Loucy (cell line): ENCODE results near the gene CAPZA2.
"Not testable (repeated sequence)": the region's sequence is repeated elsewhere in the genome, so short reads cannot be mapped to it uniquely, and the experiment has no call there.

Experiments
- H2AFZ ChIP-seq: fragments of 200-600 bp; sonication (generic); 2 replicates; pipeline ENCODE4 v1.6.0; 2016; ENCODE audit warnings: antibody characterized with exemption, mild to moderate bottlenecking, low read length, moderate library complexity
- H3F3A ChIP-seq: fragments of 200-600 bp; 2 replicates; pipeline ENCODE4 v1.6.0; 2016; ENCODE audit warnings: antibody characterized with exemption, low read depth, mild to moderate bottlenecking
- H3K27me3 ChIP-seq: fragments of 200-600 bp; sonication (generic); 2 replicates; pipeline ENCODE4 v1.6.1; 2014; ENCODE audit warnings: low read length, mild to moderate bottlenecking; ENCODE audit not compliant: insufficient read depth, poor library complexity, severe bottlenecking
- H3K36me3 ChIP-seq: fragments of 200-600 bp; sonication (generic); 2 replicates; pipeline ENCODE4 v1.6.1; 2016; ENCODE audit warnings: low read length; ENCODE audit not compliant: insufficient read depth
- H3K4me1 ChIP-seq: fragments of 200-600 bp; sonication (generic); 2 replicates; pipeline ENCODE4 v1.5.1; 2014; ENCODE audit warnings: low read length, mild to moderate bottlenecking; ENCODE audit not compliant: insufficient read depth, poor library complexity, severe bottlenecking
- H3K4me2 ChIP-seq: fragments of 200-600 bp; sonication (generic); 2 replicates; pipeline ENCODE4 v1.6.0; 2014; ENCODE audit warnings: antibody characterized with exemption, low read length, low read depth, mild to moderate bottlenecking; ENCODE audit not compliant: poor library complexity, severe bottlenecking
- H3K4me3 ChIP-seq: fragments of 200-600 bp; sonication (generic); 2 replicates; pipeline ENCODE4 v1.5.1; 2014; ENCODE audit warnings: low read length, mild to moderate bottlenecking, mixed read lengths; ENCODE audit not compliant: poor library complexity, severe bottlenecking
- H3K79me2 ChIP-seq: fragments of 200-600 bp; sonication (generic); 2 replicates; pipeline ENCODE4 v1.6.1; 2014; ENCODE audit warnings: low read length; ENCODE audit not compliant: insufficient read depth
- H3K9ac ChIP-seq: fragments of 200-600 bp; sonication (generic); 2 replicates; pipeline ENCODE4 v1.6.0; 2014; ENCODE audit warnings: mild to moderate bottlenecking, low read depth, low read length, moderate library complexity; ENCODE audit not compliant: poor library complexity, severe bottlenecking
- H3K9me2 ChIP-seq: fragments of 200-600 bp; sonication (generic); replicated peaks from 2 replicates; pipeline ENCODE4 v1.6.1; 2016; ENCODE audit warnings: low read depth, low read length, mixed read lengths
- H3K9me3 ChIP-seq: fragments of 200-600 bp; sonication (generic); 2 replicates; pipeline ENCODE4 v1.6.1; 2014; ENCODE audit warnings: mild to moderate bottlenecking, antibody characterized with exemption, low read length, low read depth; ENCODE audit not compliant: insufficient read depth
- H4K20me1 ChIP-seq: fragments of 200-600 bp; sonication (generic); 2 replicates; pipeline ENCODE4 v1.6.0; 2014; ENCODE audit warnings: antibody characterized with exemption, low read length, mild to moderate bottlenecking; ENCODE audit not compliant: insufficient read depth, poor library complexity, severe bottlenecking
- CTCF ChIP-seq: fragments of 200-600 bp; sonication (generic); conservative IDR thresholded peaks from 2 replicates; pipeline ENCODE4 v1.5.1; 2014; ENCODE audit warnings: mild to moderate bottlenecking, antibody characterized with exemption, low read length
- EZH2phosphoT487 ChIP-seq: fragments of 200-600 bp; IDR thresholded peaks from 2 replicates; pipeline ENCODE4 v1.6.1; 2018; ENCODE audit warnings: antibody characterized with exemption, mild to moderate bottlenecking, moderate library complexity, borderline replicate concordance

Gene CAPZA2

GRCh38 chr7:116968631-116969030, 106.2 kb downstream of the CAPZA2 start:
- Histone ChIP-seq H4K20me1 (no peaks in the 10 kb centered on the region), H3K4me3 (no peak overlapping the region), H3K9me2 (no peaks in the 10 kb centered on the region), H3F3A (no peaks in the 10 kb centered on the region), H3K27me3 (no peaks in the 10 kb centered on the region), H3K4me1 (peaks cover 6% of the 10 kb centered on the region), H3K9ac (no peak overlapping the region), H3K9me3 (no peaks in the 10 kb centered on the region), H2AFZ (no peak overlapping the region), H3K36me3 (no peaks in the 10 kb centered on the region), H3K79me2 (no peaks in the 10 kb centered on the region), H3K4me2 (no peak overlapping the region)
- TF ChIP-seq CTCF (no peak), EZH2phosphoT487 (no peak)

GRCh38 chr7:116969371-116969902, 107.0 kb downstream of the CAPZA2 start:
- Histone ChIP-seq H3K79me2 (no peaks in the 10 kb centered on the region), H3K9ac (no peak overlapping the region), H2AFZ (no peak overlapping the region), H3K9me2 (no peaks in the 10 kb centered on the region), H3K27me3 (no peaks in the 10 kb centered on the region), H3K9me3 (no peaks in the 10 kb centered on the region), H4K20me1 (no peaks in the 10 kb centered on the region), H3K36me3 (no peaks in the 10 kb centered on the region), H3K4me3 (no peak overlapping the region), H3F3A (no peaks in the 10 kb centered on the region), H3K4me2 (no peak overlapping the region), H3K4me1 (peaks cover 6% of the 10 kb centered on the region)
- TF ChIP-seq EZH2phosphoT487 (no peak), CTCF (no peak)

- Histone ChIP-seq H3F3A (no peaks in the 10 kb centered on the region), H3K4me3 (no peak overlapping the region), H4K20me1 (no peaks in the 10 kb centered on the region), H3K9me2 (no peaks in the 10 kb centered on the region), H3K4me2 (no peak overlapping the region), H3K79me2 (no peaks in the 10 kb centered on the region), H3K9ac (no peak overlapping the region), H3K36me3 (no peaks in the 10 kb centered on the region), H3K4me1 (peaks cover 6% of the 10 kb centered on the region), H3K9me3 (no peaks in the 10 kb centered on the region), H2AFZ (no peak overlapping the region), H3K27me3 (no peaks in the 10 kb centered on the region)
- TF ChIP-seq CTCF (no peak), EZH2phosphoT487 (no peak)
Measured at GRCh38 chr7:116970238-116970910, 108.0 kb downstream of the CAPZA2 start.

GRCh38 chr7:116971153-116971552, 108.8 kb downstream of the CAPZA2 start:
- H3K4me3 ChIP-seq, H3K9ac ChIP-seq, H3K9me2 ChIP-seq, H3K27me3 ChIP-seq, H4K20me1 ChIP-seq, H3K4me1 ChIP-seq, H3K79me2 ChIP-seq, H3K4me2 ChIP-seq, H3F3A ChIP-seq, H3K36me3 ChIP-seq, H3K9me3 ChIP-seq, H2AFZ ChIP-seq: not testable (repeated sequence)
